Panc1 (cell line): ENCODE results near the gene AKT3. TPM values are rescaled to one million over a fixed set of nuclear protein-coding genes. Genes with fewer than 3 reads are reported as not detected.

Experiments
- ATAC-seq: fragments of 200-7000 bp; cut with Tn5 transposase; 2 replicates; pipeline ENCODE4 v1.9.1; 2020; ENCODE audit warnings: mild to moderate bottlenecking, moderate library complexity
- BruUV-seq: library from RNA; stranded (reverse); fragments of 400-500 nt; replicated peaks from 2 replicates; lab custom pipeline; 2021; lab: Mats Ljungman, UMichigan
- CTCF ChIA-PET: fragments of 300-600 bp; sonication (Branson Sonifier 250); formaldehyde crosslinking; loops from one replicate; lab custom pipeline; 2022; ENCODE audit warnings: antibody characterized with exemption; lab: Charles Lee
- POLR2A ChIA-PET: fragments of 300-600 bp; sonication (Branson Sonifier 250); formaldehyde crosslinking; loops from one replicate; lab custom pipeline; 2022; ENCODE audit warnings: antibody characterized with exemption; lab: Charles Lee
- DNase-seq: peaks from one replicate; pipeline ENCODE4 v3.0.0-alpha.2; 2010; ENCODE audit warnings: low read depth, low spot score
- H3K27ac ChIP-seq: 2 replicates; pipeline ENCODE4 v1.5.1; 2011; ENCODE audit warnings: mild to moderate bottlenecking, low read length, inconsistent platforms
- H3K27me3 ChIP-seq: fragments of 200-500 bp; sonication (Bioruptor generic); 2 replicates; pipeline ENCODE4 v1.6.0; 2014; ENCODE audit warnings: low read length, inconsistent platforms; ENCODE audit not compliant: control insufficient read depth, insufficient read depth
- H3K36me3 ChIP-seq: fragments of 200-500 bp; sonication (Bioruptor generic); 2 replicates; pipeline ENCODE4 v1.5.1; 2014; ENCODE audit warnings: inconsistent platforms, mild to moderate bottlenecking, low read length, moderate library complexity; ENCODE audit not compliant: control insufficient read depth, insufficient read depth
- H3K4me1 ChIP-seq: 2 replicates; pipeline ENCODE4 v1.5.1; 2011; ENCODE audit warnings: inconsistent platforms, mild to moderate bottlenecking, low read length, moderate library complexity; ENCODE audit not compliant: control insufficient read depth, insufficient read depth
- H3K4me3 ChIP-seq, 2 experiments: 2 replicates each; pipeline ENCODE4 v1.5.1; 2011 to 2012; ENCODE audit warnings: low read depth in 2 of 2, low read length in 2 of 2, mild to moderate bottlenecking in 2 of 2, inconsistent platforms in 1 of 2, moderate library complexity in 1 of 2
- H3K9me3 ChIP-seq: fragments of 200-500 bp; sonication (Bioruptor generic); 2 replicates; pipeline ENCODE4 v1.5.1; 2014; ENCODE audit warnings: low read depth, mild to moderate bottlenecking, inconsistent platforms, low read length, moderate library complexity; ENCODE audit not compliant: control insufficient read depth, insufficient read depth
- POLR2AphosphoS5 ChIP-seq: IDR thresholded peaks from 2 replicates; pipeline ENCODE4 v1.6.1; 2012; ENCODE audit warnings: mild to moderate bottlenecking, low read depth, low read length, moderate library complexity
- SIN3A ChIP-seq: IDR thresholded peaks from 2 replicates; pipeline ENCODE4 v1.6.1; 2012; ENCODE audit warnings: low read depth, mild to moderate bottlenecking, low read length, moderate library complexity, borderline replicate concordance; ENCODE audit not compliant: insufficient read depth
- TCF7L2 ChIP-seq: IDR thresholded peaks from 2 replicates; pipeline ENCODE4 v1.6.1; 2011; ENCODE audit warnings: mild to moderate bottlenecking, low read depth, low read length, inconsistent platforms
- in situ Hi-C: cut with HindIII; loops from 2 replicates; pipeline ENCODE4 v1.10.0; 2016; ENCODE audit warnings: low sequenced_read_pairs, low pct_unique_long_range_greater_than_20kb
- intact Hi-C: fragments of 100-400 bp; cut with micrococcal nuclease; formaldehyde crosslinking; loops from one replicate; pipeline ENCODE4 v1.10.0; 2022; ENCODE audit not compliant: unreplicated experiment
- total RNA-seq: library from RNA; stranded (reverse); gene quantifications from one replicate; pipeline ENCODE4 v1.2.1, GENCODE V29; 2021; ENCODE audit not compliant: unreplicated experiment
- TF ChIP-seq, protein P1 (sequence below), 2 experiments: IDR thresholded peaks; 2 replicates each; pipeline ENCODE4 v1.6.1; 2011 to 2012; ENCODE audit warnings: low read depth in 2 of 2, control low read depth in 1 of 2, low read length in 1 of 2, mild to moderate bottlenecking in 1 of 2, moderate library complexity in 1 of 2; ENCODE audit not compliant: insufficient read depth in 1 of 2
- TF ChIP-seq, protein P2 (sequence below): fragments of 450-650 bp; IDR thresholded peaks from 2 replicates; pipeline ENCODE4 v1.5.1; 2017; ENCODE audit warnings: mild to moderate bottlenecking

The AKT3 gene
- total RNA-seq, 1 experiment from 2014 or later: 11.0 TPM

DNA sequence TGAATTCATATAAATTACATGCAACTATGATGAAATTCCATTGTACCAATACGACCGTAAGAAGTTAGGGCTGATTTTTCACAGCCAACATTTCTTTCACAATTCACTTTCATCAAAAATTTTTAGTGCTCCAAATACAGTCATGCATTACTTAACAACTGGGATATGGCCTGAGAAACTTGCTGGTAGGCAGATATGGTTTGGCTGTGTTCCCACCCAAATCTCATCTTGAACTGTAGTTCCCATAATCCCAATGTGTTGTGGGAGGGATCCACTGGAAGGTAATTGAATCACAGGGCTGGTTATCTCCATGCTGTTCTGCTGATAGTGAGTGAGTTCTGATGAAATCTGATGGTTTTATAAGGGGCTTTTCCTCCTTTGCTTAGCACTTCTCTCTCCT lies 244.4 kb downstream of the AKT3 start:
- no peaks in the 10 kb centered on the region for H3K27me3 ChIP-seq
- in situ Hi-C loops: no loop called here
- BruUV-seq: no TSS peak

DNA sequence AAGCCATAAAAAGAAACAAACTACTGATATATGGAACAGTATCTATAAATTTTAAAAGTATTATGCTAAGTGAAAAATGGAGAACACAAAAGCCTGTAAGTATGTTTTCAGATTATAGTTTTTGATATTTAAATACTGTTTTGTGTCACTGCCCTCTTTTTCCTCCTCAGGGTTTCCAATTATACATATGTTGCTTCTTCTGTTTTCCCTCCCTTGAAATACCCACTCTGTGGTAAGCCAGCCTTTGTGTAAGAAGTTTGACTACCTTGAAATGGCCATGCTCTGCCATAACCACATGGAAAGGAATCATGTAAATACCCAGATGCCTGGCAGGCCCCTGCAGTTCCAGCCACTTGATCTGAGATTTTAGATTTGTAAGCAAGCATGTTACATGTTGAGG lies 248.3 kb downstream of the AKT3 start:
- H3K36me3 ChIP-seq: no peaks in the 10 kb centered on the region
- ATAC-seq (no peak), DNase-seq (no peak)
- no peaks in the 10 kb centered on the region for H3K4me1 ChIP-seq
- TF ChIP-seq, protein P1, sequence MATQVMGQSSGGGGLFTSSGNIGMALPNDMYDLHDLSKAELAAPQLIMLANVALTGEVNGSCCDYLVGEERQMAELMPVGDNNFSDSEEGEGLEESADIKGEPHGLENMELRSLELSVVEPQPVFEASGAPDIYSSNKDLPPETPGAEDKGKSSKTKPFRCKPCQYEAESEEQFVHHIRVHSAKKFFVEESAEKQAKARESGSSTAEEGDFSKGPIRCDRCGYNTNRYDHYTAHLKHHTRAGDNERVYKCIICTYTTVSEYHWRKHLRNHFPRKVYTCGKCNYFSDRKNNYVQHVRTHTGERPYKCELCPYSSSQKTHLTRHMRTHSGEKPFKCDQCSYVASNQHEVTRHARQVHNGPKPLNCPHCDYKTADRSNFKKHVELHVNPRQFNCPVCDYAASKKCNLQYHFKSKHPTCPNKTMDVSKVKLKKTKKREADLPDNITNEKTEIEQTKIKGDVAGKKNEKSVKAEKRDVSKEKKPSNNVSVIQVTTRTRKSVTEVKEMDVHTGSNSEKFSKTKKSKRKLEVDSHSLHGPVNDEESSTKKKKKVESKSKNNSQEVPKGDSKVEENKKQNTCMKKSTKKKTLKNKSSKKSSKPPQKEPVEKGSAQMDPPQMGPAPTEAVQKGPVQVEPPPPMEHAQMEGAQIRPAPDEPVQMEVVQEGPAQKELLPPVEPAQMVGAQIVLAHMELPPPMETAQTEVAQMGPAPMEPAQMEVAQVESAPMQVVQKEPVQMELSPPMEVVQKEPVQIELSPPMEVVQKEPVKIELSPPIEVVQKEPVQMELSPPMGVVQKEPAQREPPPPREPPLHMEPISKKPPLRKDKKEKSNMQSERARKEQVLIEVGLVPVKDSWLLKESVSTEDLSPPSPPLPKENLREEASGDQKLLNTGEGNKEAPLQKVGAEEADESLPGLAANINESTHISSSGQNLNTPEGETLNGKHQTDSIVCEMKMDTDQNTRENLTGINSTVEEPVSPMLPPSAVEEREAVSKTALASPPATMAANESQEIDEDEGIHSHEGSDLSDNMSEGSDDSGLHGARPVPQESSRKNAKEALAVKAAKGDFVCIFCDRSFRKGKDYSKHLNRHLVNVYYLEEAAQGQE (IDR thresholded peaks at IDR 0.05; ENCODE audit: insufficient read depth in 1 of 2, low read depth in 2 of 2, low read length in 1 of 2): no peak
- no peak for TF ChIP-seq SIN3A
- TF ChIP-seq POLR2AphosphoS5: no peak
- TF ChIP-seq, protein P2, sequence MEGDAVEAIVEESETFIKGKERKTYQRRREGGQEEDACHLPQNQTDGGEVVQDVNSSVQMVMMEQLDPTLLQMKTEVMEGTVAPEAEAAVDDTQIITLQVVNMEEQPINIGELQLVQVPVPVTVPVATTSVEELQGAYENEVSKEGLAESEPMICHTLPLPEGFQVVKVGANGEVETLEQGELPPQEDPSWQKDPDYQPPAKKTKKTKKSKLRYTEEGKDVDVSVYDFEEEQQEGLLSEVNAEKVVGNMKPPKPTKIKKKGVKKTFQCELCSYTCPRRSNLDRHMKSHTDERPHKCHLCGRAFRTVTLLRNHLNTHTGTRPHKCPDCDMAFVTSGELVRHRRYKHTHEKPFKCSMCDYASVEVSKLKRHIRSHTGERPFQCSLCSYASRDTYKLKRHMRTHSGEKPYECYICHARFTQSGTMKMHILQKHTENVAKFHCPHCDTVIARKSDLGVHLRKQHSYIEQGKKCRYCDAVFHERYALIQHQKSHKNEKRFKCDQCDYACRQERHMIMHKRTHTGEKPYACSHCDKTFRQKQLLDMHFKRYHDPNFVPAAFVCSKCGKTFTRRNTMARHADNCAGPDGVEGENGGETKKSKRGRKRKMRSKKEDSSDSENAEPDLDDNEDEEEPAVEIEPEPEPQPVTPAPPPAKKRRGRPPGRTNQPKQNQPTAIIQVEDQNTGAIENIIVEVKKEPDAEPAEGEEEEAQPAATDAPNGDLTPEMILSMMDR: no peak
- TF ChIP-seq TCF7L2: no peak
- no peak overlapping the region for H3K4me3 ChIP-seq
- intact Hi-C loops: no loop called here
- no peak overlapping the region for H3K27ac ChIP-seq
- BruUV-seq: no TSS peak
- CTCF ChIA-PET: no interaction called here
- in situ Hi-C loops: no loop called here
- H3K9me3 ChIP-seq: no peaks in the 10 kb centered on the region
- H3K27me3 ChIP-seq: no peaks in the 10 kb centered on the region
- POLR2A ChIA-PET: no interaction called here

More for the DNA sequence above, 244.4 kb downstream of the AKT3 start:
- intact Hi-C loops: no loop called here
- Histone ChIP-seq H3K9me3 (no peaks in the 10 kb centered on the region), H3K36me3 (no peaks in the 10 kb centered on the region), H3K27ac (no peak overlapping the region), H3K4me3 (no peak overlapping the region), H3K4me1 (no peaks in the 10 kb centered on the region)
- DNase-seq: no peak
- no peak for ATAC-seq
- TF ChIP-seq TCF7L2 (no peak), POLR2AphosphoS5 (no peak)
- TF ChIP-seq, protein P2: no peak
- ChIA-PET POLR2A (no interaction called here), CTCF (no interaction called here)
